Stimulated activated CD8-positive, alpha-beta memory T cell treated with anti-CD3 and anti-CD28 coated beads, Interleukin-12 subunit alpha, Interleukin-12 subunit beta, amount 100 ng/mL, for 4 hours (primary cell): ENCODE data around the gene SCYL1.

Experiments used
- DNase-seq: peaks from one replicate; pipeline ENCODE4 v3.0.0-alpha.2; 2020; ENCODE audit warnings: low read depth

The SCYL1 gene

GRCh38 chr11:65571420-65571819 is 46.5 kb downstream of the SCYL1 start:
- DNase-seq = no peak

- DNase-seq = no peak
Observed at GRCh38 chr11:65571940-65572339, 47.1 kb downstream of the SCYL1 start.

- DNase-seq = peak; percentile 73
Observed at GRCh38 chr11:65572356-65573051, 47.6 kb downstream of the SCYL1 start, which contains the start of gene FAM89B. FAM89B (plus strand) TSS chr11:65572538; CDS start chr11:65572670, 132 bp downstream.

GRCh38 chr11:65573391-65574079 is 48.7 kb downstream of the SCYL1 start:
- no peak for DNase-seq

- peak; percentile 78 for DNase-seq
Observed at GRCh38 chr11:65574109-65574810, 49.4 kb downstream of the SCYL1 start.

GRCh38 chr11:65574811-65575567 is 50.1 kb downstream of the SCYL1 start:
- DNase-seq = no peak

- DNase-seq = peak; percentile 68
Observed at GRCh38 chr11:65575568-65576231, 50.8 kb downstream of the SCYL1 start, which contains the start of gene EHBP1L1. EHBP1L1 (plus strand) TSS chr11:65576053; CDS start chr11:65576303, 250 bp downstream.

GRCh38 chr11:65576232-65576866 is 51.5 kb downstream of the SCYL1 start:
- DNase-seq = no peak

GRCh38 chr11:65576867-65577755 is 52.2 kb downstream of the SCYL1 start:
- DNase-seq = no peak

- DNase-seq = no peak
Observed at GRCh38 chr11:65577756-65578109, 52.9 kb downstream of the SCYL1 start.

- DNase-seq = no peak
Observed at GRCh38 chr11:65578134-65578533, 53.3 kb downstream of the SCYL1 start.

- DNase-seq = no peak
Observed at GRCh38 chr11:65578667-65579066, 53.8 kb downstream of the SCYL1 start.

- DNase-seq = no peak
Observed at GRCh38 chr11:65579291-65579690, 54.4 kb downstream of the SCYL1 start.

- DNase-seq = no peak
Observed at GRCh38 chr11:65580031-65580692, 55.3 kb downstream of the SCYL1 start.

GRCh38 chr11:65580756-65581155 is 55.9 kb downstream of the SCYL1 start:
- no peak for DNase-seq

GRCh38 chr11:65581928-65582327 is 57.0 kb downstream of the SCYL1 start:
- no peak for DNase-seq

- no peak for DNase-seq
Observed at GRCh38 chr11:65583589-65583988, 58.7 kb downstream of the SCYL1 start.

GRCh38 chr11:65584106-65584505 is 59.2 kb downstream of the SCYL1 start:
- DNase-seq = no peak

GRCh38 chr11:65584723-65585171 is 59.9 kb downstream of the SCYL1 start:
- DNase-seq = no peak
